Ammon's horn (tissue), 1 donor: Measurements from ENCODE around the gene RPN1.
"Not testable (repeated sequence)": the region's sequence is repeated elsewhere in the genome, so short reads cannot be mapped to it uniquely, and the experiment has no call there.

Experiments used
- DNase-seq: peaks from one replicate; pipeline ENCODE4 v3.0.0-alpha.2; 2016; ENCODE audit warnings: low spot score

The RPN1 gene

DNA sequence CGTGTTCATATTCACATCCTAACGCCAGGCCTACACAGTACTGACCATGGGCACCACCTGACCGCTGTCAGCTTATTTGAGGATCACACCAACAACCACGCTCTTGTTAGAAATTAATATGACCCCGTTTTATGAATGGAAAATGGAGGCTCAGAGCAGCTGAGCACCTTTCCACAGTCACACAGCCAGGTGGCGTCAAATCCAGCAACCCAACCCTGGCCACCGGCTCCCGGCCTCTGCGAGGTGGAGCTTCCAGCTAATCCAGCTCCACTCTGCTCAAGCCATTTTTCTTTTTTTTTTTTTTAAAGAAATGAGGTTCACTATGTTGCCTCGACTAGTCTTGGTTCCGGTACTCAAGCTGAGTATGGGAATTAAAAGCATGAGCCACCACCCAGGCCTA lies 41.3 kb downstream of the RPN1 start:
- DNase-seq, result no peak

DNA sequence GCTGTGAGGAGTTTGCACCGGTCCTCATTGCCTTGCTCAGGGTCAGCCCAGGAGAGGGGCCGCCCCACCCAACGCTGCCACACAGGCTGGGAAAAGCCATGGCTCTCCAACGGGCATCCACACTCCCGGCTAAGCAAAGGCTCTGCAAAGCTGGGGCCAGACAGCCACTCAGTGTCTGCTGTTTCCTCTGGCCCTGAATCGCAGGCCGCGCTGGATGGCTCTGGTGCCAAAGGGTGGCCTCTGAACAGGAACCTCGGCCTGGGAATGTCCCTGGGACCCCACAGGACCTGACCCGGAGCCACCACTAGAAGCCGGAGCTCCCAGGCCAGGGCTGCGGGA lies 42.9 kb downstream of the RPN1 start:
- no peak for DNase-seq

- no peak for DNase-seq
Observed at GRCh38 chr3:128606094-128606493, 44.5 kb downstream of the RPN1 start.

DNA sequence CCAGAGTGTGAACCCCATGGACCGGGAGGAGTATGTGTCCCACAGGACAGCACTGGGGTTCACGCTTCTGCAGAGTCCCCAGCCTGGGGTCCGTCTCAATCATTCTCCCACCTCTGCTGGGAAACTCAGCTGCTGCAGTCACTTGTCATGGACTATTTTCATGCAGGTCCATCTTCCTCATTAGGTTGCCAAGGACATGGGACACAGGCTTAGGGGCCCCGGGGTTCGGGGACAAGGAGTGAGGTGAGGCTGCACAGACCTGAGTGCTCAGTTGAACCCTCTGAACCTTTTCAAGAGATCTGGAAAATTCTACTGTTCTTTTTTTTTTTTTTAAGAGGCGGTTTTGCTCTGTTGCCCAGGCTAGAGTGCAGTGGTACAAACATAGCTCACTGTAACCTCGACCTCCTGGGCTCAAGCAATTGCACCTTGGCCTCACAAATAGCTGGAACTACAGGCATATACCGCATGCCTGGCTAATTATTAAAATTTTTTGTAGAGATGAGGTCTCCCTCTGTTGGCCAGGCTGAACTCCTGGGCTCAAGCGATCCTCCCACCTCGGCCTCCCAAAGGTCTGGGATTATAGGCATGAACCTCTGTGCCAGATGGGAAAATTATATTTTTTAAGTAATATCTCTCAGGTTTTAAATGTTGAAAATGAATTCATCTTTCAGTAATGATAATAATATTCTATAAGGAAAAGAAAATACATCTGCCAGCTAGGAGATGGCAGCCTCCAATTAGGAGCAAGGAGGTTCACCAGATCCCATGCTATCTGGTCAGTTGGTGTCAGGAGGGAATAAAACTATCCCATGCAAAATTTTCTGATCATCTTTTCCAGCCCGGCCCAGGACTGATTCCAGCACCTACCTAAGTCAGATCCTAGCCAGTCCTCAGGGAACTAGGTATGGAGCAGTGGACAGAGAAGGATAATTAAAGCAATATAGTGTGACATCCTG lies 45.2 kb downstream of the RPN1 start:
- no peak for DNase-seq

GRCh38 chr3:128603811-128604775 lies 46.5 kb downstream of the RPN1 start:
- DNase-seq, result no peak

GRCh38 chr3:128603313-128603712 lies 47.3 kb downstream of the RPN1 start:
- DNase-seq, result no peak

- DNase-seq, result no peak
Observed at GRCh38 chr3:128598884-128599664, 51.5 kb downstream of the RPN1 start.

DNA sequence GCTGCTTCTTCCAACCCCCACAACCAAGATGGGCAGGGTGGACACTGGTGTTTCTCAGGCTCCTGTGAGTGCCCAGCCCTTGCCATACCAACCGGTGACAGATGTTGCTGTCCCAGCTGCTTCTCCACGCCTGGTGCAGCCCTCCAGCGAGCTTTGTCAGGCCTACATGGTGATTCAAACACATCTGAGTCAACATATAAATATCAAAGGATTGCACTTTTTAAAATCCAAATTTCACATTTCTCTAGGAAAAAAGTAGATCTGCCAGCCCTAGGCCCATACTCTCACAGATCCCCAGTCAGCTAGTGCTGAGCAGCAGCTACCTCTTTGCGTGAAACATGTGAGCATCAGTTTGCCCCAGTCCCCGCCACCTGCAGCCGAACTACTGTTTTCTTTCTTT lies 52.7 kb downstream of the RPN1 start:
- no peak for DNase-seq

GRCh38 chr3:128592864-128593263 lies 57.8 kb downstream of the RPN1 start:
- DNase-seq, result no peak

DNA sequence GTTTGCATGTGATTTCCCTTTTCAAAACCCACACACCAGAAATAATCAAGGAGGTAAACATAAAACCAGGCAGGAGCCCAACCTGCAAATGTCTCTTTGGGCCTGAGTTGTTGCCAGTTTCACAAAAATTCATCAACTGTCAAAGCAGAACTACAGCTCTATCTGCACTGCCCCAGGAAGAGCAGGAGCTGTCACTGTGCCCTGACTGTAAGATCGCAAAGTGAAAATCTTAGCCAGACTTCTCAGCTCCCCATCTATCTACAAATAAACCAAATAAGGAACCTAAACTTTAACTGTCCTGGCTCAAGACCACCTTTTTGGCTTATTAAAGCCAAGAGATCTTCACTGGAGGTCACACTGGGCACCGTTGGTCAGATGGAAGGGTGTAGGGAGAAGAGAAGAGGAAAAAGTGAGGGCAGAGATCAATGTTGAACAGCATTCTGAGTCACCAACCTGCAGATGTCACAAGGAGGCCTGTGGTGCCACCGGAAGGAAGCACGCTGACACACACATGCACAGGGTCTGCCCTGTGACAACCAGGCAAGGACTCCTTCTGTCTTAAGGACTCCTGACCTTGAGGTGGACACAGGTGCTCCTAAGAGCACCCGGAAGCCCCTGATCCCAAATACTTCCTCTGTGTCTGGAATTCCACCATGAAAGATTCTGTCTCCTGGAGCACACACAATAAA lies 58.7 kb downstream of the RPN1 start:
- no peak for DNase-seq

GRCh38 chr3:128590948-128591347 lies 59.7 kb downstream of the RPN1 start:
- no peak for DNase-seq

DNA sequence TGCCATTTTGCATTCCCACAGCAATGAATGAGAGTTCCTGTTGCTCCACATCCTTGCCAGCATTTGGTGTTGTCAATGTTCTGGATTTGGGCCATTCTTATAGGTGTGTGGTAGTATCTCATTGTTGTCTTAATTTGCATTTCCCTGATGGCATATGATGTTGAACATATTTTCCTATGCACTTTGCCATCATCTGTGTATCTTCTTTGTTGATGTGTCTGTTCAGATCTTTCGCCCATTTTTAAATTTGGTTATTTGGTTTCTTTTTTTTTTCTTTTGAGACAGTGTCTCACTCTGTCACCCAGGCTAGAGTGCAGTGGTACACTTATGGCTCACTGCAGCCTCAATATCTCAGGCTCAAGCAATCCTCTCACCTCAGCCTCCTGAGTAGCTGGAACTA lies 60.6 kb downstream of the RPN1 start:
- not testable (repeated sequence) for DNase-seq

GRCh38 chr3:128588147-128588546 lies 62.5 kb downstream of the RPN1 start:
- no peak for DNase-seq

- DNase-seq, result no peak
Observed at GRCh38 chr3:128587391-128587790, 63.2 kb downstream of the RPN1 start.

GRCh38 chr3:128586932-128587331 lies 63.7 kb downstream of the RPN1 start:
- DNase-seq, result not testable (repeated sequence)

- DNase-seq, result not testable (repeated sequence)
Observed at GRCh38 chr3:128586391-128586790, 64.2 kb downstream of the RPN1 start.

DNA sequence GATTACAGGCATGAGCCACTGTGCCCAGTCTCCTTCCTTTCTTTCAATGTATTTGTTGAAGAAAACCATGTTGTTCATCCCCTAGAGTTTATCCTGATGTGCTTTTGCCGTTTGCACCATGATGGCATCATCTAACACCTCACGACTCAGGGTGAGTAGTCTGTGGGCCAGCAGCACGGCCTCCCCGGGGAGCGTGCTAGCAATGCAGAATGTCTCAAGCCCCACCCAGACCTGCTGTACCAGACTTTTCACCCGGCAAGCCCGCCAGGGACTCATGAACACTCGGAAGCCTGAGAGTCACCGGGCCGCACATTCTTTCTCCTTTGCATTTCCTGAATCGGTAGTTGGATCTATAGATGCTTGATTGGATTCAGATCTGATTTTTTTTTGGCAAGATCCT lies 64.6 kb downstream of the RPN1 start:
- DNase-seq, result no peak

DNA sequence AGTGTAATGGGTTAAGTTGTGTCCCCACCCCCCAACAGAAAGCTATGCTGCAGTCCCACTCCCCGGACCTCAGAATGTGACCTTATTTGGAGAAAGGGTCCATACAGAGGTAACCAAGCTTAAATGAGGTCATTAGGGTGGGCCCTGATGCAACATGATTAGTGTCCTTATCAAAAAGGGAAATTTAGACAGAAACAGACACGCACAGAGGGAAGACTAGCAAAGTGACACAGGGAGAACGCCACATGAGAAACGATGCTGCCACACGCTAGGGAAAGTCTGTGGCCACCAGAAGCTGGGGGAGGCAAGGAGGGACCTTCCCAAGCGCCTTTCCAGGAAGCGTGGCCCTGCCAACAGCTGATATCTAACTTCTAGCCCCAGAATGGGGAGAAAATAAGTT lies 65.4 kb downstream of the RPN1 start:
- no peak for DNase-seq

GRCh38 chr3:128584412-128585020 lies 66.1 kb downstream of the RPN1 start:
- peak; percentile 90 for DNase-seq

- DNase-seq, result no peak
Observed at GRCh38 chr3:128581566-128581965, 69.1 kb downstream of the RPN1 start.

GRCh38 chr3:128579927-128580326 lies 70.7 kb downstream of the RPN1 start:
- DNase-seq, result no peak
